Esophagus squamous epithelium (tissue), 5 donors: ENCODE measurements around the gene NRXN2. TPM values are rescaled to one million over a fixed set of nuclear protein-coding genes. Genes with fewer than 3 reads are reported as not detected.
A peak's percentile ranks its signal among the peaks of the same experiment; 100 is the strongest.

ENCODE experiments used
- DNase-seq: peaks from one replicate; lab custom pipeline; 2025; lab: John Stamatoyannopoulos, UW
- H3K27ac ChIP-seq, 4 donors: fragments of 200-600 bp; sonication (generic); one replicate each; pipeline ENCODE4 v1.5.1; 2016 to 2019; ENCODE audit warnings: mild to moderate bottlenecking in 1 of 4
- H3K27me3 ChIP-seq, 4 donors: fragments of 200-600 bp; sonication (generic); 1 replicate in 3 of 4; 2 replicates in 1 of 4; pipeline versions ENCODE4 v1.5.1 to v1.6.0; 2017 to 2021; ENCODE audit warnings: antibody characterized with exemption in 1 of 4
- H3K36me3 ChIP-seq, 3 donors: fragments of 200-600 bp; sonication (generic); one replicate each; pipeline ENCODE4 v1.5.1; 2016 to 2019
- H3K4me1 ChIP-seq, 3 donors: fragments of 200-600 bp; sonication (generic); one replicate each; pipeline ENCODE4 v1.5.1; 2017 to 2019
- H3K4me3 ChIP-seq, 4 donors: fragments of 200-600 bp; sonication (generic); 1 replicate in 3 of 4; 2 replicates in 1 of 4; pipeline ENCODE4 v1.5.1; 2016 to 2019; ENCODE audit warnings: mild to moderate bottlenecking in 2 of 4, moderate library complexity in 1 of 4
- H3K9me3 ChIP-seq, 3 donors: fragments of 200-600 bp; sonication (generic); one replicate each; pipeline ENCODE4 v1.5.1; 2016 to 2019
- POLR2A ChIP-seq, 4 donors: fragments of 450-650 bp; IDR thresholded peaks; one replicate each; pipeline ENCODE4 v1.6.1; 2017; ENCODE audit warnings: antibody characterized with exemption in 4 of 4, mild to moderate bottlenecking in 4 of 4, moderate library complexity in 3 of 4
- WGBS, 2 donors: methylation state at CpG; one replicate each; pipeline ENCODE4 v1.1.5; 2018; 5-methylcytosine and 5-hydroxymethylcytosine counted together
- intact Hi-C: fragments of 100-400 bp; cut with DNase I; formaldehyde crosslinking; loops from one replicate; pipeline ENCODE4 v1.15.0; 2022
- total RNA-seq, 4 donors: library from RNA; depleted of rRNA; stranded (reverse); fragments of >200 nt; gene quantifications; one replicate each; pipeline ENCODE4 v1.1.0, GENCODE V29; 2016
- TF ChIP-seq, protein P1 (sequence below), 6 experiments: fragments of 450-650 bp in 4 of 6; fragments of 200-600 bp in 2 of 6; sonication (generic) in 2 of 6; IDR thresholded peaks; one replicate each; pipeline ENCODE4 v1.5.1; 2016 to 2019; ENCODE audit warnings: antibody characterized with exemption in 6 of 6, mild to moderate bottlenecking in 4 of 6, moderate library complexity in 4 of 6
- donor health status: DM: yes; HTN: yes; CAD: no.

Gene NRXN2
- total RNA-seq, 4 donors from 2014 or later: 0.38 TPM; not detected in 3

GRCh38 chr11:64619811-64620380 is 103.1 kb downstream of the NRXN2 start:
- intact Hi-C loops: no loop called here
- TF ChIP-seq POLR2A (IDR thresholded peaks at IDR 0.05): no peak
- TF ChIP-seq, protein P1, sequence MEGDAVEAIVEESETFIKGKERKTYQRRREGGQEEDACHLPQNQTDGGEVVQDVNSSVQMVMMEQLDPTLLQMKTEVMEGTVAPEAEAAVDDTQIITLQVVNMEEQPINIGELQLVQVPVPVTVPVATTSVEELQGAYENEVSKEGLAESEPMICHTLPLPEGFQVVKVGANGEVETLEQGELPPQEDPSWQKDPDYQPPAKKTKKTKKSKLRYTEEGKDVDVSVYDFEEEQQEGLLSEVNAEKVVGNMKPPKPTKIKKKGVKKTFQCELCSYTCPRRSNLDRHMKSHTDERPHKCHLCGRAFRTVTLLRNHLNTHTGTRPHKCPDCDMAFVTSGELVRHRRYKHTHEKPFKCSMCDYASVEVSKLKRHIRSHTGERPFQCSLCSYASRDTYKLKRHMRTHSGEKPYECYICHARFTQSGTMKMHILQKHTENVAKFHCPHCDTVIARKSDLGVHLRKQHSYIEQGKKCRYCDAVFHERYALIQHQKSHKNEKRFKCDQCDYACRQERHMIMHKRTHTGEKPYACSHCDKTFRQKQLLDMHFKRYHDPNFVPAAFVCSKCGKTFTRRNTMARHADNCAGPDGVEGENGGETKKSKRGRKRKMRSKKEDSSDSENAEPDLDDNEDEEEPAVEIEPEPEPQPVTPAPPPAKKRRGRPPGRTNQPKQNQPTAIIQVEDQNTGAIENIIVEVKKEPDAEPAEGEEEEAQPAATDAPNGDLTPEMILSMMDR (IDR thresholded peaks at IDR 0.05): no peak
- Histone ChIP-seq H3K4me1 (peaks cover 0 to 18% (median 4%) of the 10 kb centered on the region in 3 donors), H3K9me3 (no peaks in the 10 kb centered on the region), H3K36me3 (no peaks in the 10 kb centered on the region), H3K27ac (peak overlapping the region in 1 of 4 donors; percentile 55), H3K4me3 (no peak overlapping the region), H3K27me3 (no peaks in the 10 kb centered on the region)
- DNase-seq: no peak
- WGBS, 2 donors: no CpG with 5 or more reads among the region's 5 CpGs

DNA sequence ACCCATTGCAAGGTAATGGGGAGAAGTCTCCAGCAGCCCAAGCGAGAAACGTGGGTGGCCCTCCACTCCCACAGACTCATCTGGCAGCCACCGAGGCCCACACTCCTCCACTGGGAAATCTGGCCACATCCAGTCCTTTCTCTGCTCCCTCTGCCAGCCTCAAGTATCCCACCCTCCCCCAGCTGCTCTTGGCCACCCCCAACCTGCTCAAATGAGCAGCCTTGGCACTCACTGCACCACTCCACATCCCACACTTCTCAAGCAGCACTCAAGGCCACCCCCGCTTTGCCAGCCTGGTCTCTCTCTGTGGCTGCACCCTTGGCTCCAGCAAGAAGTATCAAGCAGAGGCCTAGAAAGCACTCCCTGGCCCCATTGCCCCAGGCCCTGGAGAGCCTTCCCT is 103.8 kb downstream of the NRXN2 start:
- Histone ChIP-seq H3K4me1 (peaks cover 0 to 18% (median 4%) of the 10 kb centered on the region in 3 donors), H3K4me3 (no peak overlapping the region), H3K27ac (peak overlapping the region in 1 of 4 donors; percentile 55), H3K36me3 (no peaks in the 10 kb centered on the region), H3K9me3 (no peaks in the 10 kb centered on the region), H3K27me3 (no peaks in the 10 kb centered on the region)
- WGBS, 2 donors: 81% methylated on average over 3 of the region's 4 CpGs; no CpG with 5 or more reads in 1 of the 2 donors
- intact Hi-C loops: no loop called here
- TF ChIP-seq, protein P1 (IDR thresholded peaks at IDR 0.05): no peak
- no peak for TF ChIP-seq POLR2A (IDR thresholded peaks at IDR 0.05)
- no peak for DNase-seq

- Histone ChIP-seq H3K4me1 (peaks cover 0 to 18% (median 4%) of the 10 kb centered on the region in 3 donors), H3K9me3 (no peaks in the 10 kb centered on the region), H3K4me3 (no peak overlapping the region), H3K27ac (no peak overlapping the region), H3K27me3 (no peaks in the 10 kb centered on the region), H3K36me3 (no peaks in the 10 kb centered on the region)
- 78 to 89% methylated on average over 3 of the region's 3 CpGs for WGBS, 2 donors
- intact Hi-C loops: no loop called here
- no peak for DNase-seq
- no peak for TF ChIP-seq POLR2A (IDR thresholded peaks at IDR 0.05)
- TF ChIP-seq, protein P1 (IDR thresholded peaks at IDR 0.05): no peak
These were observed 106.2 kb downstream of the NRXN2 start for GRCh38 chr11:64616817-64617216.

DNA sequence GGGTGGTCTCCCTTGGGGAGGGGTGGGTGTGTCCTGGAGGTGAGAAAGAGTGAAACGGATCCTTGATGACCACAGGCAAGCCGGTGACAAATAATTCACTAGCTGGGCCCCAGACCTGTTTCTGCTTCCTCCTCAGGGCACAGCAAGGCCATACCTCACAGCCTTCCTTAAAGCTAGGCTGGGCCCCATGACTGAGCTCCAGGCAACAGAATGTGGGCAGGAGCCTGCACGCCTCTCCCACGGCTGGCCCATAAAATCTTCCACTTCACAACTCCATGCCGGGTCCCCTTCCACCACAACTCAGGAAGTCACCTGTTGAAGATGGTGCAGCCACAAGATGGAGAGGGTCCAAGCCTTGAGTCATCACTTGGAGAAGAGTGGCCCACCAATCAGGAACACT is 108.1 kb downstream of the NRXN2 start:
- no peaks in the 10 kb centered on the region for H3K9me3 ChIP-seq
- DNase-seq: no peak
- no peak overlapping the region for H3K27ac ChIP-seq
- H3K4me3 ChIP-seq: no peak overlapping the region
- TF ChIP-seq, protein P1 (IDR thresholded peaks at IDR 0.05): no peak
- no peak for TF ChIP-seq POLR2A (IDR thresholded peaks at IDR 0.05)
- WGBS, 2 donors: 31 to 60% methylated on average over 3 to 5 of the region's 5 CpGs
- no peaks in the 10 kb centered on the region for H3K27me3 ChIP-seq
- H3K4me1 ChIP-seq: peaks cover 0 to under 1% (median 0%) of the 10 kb centered on the region in 3 donors
- no peaks in the 10 kb centered on the region for H3K36me3 ChIP-seq
- intact Hi-C loops: no loop called here

DNA sequence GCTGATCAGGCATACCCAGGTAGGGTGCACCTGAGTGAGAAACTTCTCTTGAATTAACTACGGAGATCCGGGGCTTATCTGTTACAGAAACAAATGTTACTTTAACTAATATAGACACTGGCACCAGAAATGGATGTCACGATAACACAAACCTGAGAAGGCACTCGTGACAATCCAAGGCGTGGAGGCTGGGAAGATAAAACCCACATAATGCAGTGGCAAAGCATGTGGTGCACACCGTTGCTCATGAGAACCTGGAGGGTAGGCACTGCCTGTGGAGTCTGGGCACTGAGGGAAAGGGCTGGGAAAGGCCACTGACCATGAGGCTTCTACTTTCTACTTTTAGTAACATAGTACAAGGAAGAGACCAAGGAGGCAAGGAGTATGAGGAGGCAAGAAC is 109.3 kb downstream of the NRXN2 start:
- Histone ChIP-seq H3K27me3 (peaks cover 0 to 12% (median 0%) of the 10 kb centered on the region in 4 donors), H3K4me3 (no peak overlapping the region), H3K36me3 (no peaks in the 10 kb centered on the region), H3K9me3 (no peaks in the 10 kb centered on the region), H3K27ac (no peak overlapping the region), H3K4me1 (no peaks in the 10 kb centered on the region)
- intact Hi-C loops: no loop called here
- DNase-seq: no peak
- 76 to 79% methylated on average over 6 of the region's 6 CpGs for WGBS, 2 donors
- no peak for TF ChIP-seq POLR2A (IDR thresholded peaks at IDR 0.05)
- TF ChIP-seq, protein P1 (IDR thresholded peaks at IDR 0.05): no peak
